Upper lobe of left lung (tissue), 6 donors: Measurements from ENCODE around the gene FAM169A. TPM values are rescaled to one million over a fixed set of nuclear protein-coding genes. Genes with fewer than 3 reads are reported as not detected.

Experiments
- ATAC-seq, 2 donors: fragments of 200-7000 bp; cut with Tn5 transposase; one replicate each; pipeline ENCODE4 v1.9.1; 2022; ENCODE audit warnings: mild to moderate bottlenecking in 2 of 2, moderate library complexity in 2 of 2; ENCODE audit not compliant: low FRiP score in 2 of 2
- DNase-seq, 2 donors: peaks; one replicate each; pipeline ENCODE4 v3.0.0-alpha.2; 2019 to 2020
- H3K27ac ChIP-seq, 4 donors: fragments of 200-600 bp; sonication (generic); one replicate each; pipeline ENCODE4 v1.5.1; 2016 to 2019
- H3K27me3 ChIP-seq, 4 donors: fragments of 200-600 bp; sonication (generic); one replicate each; pipeline ENCODE4 v1.5.1; 2017 to 2019
- H3K36me3 ChIP-seq, 4 donors: fragments of 200-600 bp; sonication (generic); one replicate each; pipeline ENCODE4 v1.5.1; 2016 to 2019
- H3K4me1 ChIP-seq, 4 donors: fragments of 200-600 bp; sonication (generic); one replicate each; pipeline ENCODE4 v1.5.1; 2018 to 2019
- H3K4me3 ChIP-seq, 4 donors: fragments of 200-600 bp; sonication (generic); one replicate each; pipeline ENCODE4 v1.5.1; 2017 to 2019; ENCODE audit warnings: mild to moderate bottlenecking in 2 of 4, moderate library complexity in 1 of 4
- H3K9me3 ChIP-seq, 4 donors: fragments of 200-600 bp; sonication (generic); one replicate each; pipeline ENCODE4 v1.5.1; 2018 to 2019
- EP300 ChIP-seq, 4 donors: sonication (generic); formaldehyde crosslinking; IDR thresholded peaks; one replicate each; pipeline ENCODE4 v1.5.1; 2017; ENCODE audit warnings: antibody characterized with exemption in 4 of 4, control low read depth in 2 of 4
- POLR2A ChIP-seq, 4 donors: fragments of 450-650 bp; IDR thresholded peaks; one replicate each; pipeline ENCODE4 v1.5.1; 2016 to 2017; ENCODE audit warnings: antibody characterized with exemption in 4 of 4, mild to moderate bottlenecking in 2 of 4
- POLR2AphosphoS5 ChIP-seq, 2 donors: sonication (generic); formaldehyde crosslinking; IDR thresholded peaks; one replicate each; pipeline ENCODE4 v1.5.1; 2017; ENCODE audit warnings: antibody characterized with exemption in 2 of 2
- WGBS, 2 donors: methylation state at CpG; one replicate each; pipeline ENCODE4 v1.1.5; 2017 to 2018; 5-methylcytosine and 5-hydroxymethylcytosine counted together
- total RNA-seq, 6 donors: library from RNA; depleted of rRNA in 4 of 6; stranded (reverse); fragments of >200 nt in 4 of 6; gene quantifications; one replicate each; pipeline versions ENCODE4 v1.1.0 to v1.2.1, GENCODE V29; 2016 to 2021
- TF ChIP-seq, protein P1 (sequence below), 6 experiments: fragments of 450-650 bp in 4 of 6; fragments of 200-600 bp in 2 of 6; sonication (generic) in 2 of 6; IDR thresholded peaks; one replicate each; pipeline ENCODE4 v1.5.1; 2016 to 2019; ENCODE audit warnings: antibody characterized with exemption in 6 of 6
- donor health status: DM: no; HTN: no; CAD: no; lungs with moderate emphysema.
- donor health status: DM: no; HTN: yes; CAD: no; lungs with severe emphysema.

The FAM169A gene
- total RNA-seq, 6 donors from 2014 or later: 0.11 to 1.4 (median 1.1) TPM

DNA sequence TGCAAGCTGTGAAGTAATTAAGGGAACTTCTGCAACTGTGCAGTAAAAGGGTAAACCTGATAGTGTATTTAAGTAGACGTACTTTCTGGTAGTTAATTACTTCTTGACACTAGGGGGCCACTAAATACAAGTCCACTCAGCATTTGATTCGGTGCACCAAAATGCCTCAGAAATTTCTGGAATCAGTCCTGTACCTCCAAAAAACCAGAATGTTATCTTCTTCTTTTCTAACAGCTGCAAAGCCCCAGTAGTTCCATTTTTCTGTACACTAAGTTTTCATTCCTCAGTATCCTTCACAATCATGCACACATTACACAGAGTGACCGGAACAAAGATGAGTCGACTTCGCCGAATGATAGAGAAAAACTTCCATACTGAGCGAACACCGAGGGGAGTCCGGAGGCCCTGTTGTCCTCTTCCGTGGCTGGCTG is 99.8 kb downstream of the FAM169A start:
- peak; percentile 83 to 88 for ATAC-seq
- H3K4me3 ChIP-seq: peak overlapping the region; percentile 73 to 99 (median 95)
- peak overlapping the region; percentile 80 to 88 (median 85) for H3K27ac ChIP-seq
- TF ChIP-seq, protein P1, sequence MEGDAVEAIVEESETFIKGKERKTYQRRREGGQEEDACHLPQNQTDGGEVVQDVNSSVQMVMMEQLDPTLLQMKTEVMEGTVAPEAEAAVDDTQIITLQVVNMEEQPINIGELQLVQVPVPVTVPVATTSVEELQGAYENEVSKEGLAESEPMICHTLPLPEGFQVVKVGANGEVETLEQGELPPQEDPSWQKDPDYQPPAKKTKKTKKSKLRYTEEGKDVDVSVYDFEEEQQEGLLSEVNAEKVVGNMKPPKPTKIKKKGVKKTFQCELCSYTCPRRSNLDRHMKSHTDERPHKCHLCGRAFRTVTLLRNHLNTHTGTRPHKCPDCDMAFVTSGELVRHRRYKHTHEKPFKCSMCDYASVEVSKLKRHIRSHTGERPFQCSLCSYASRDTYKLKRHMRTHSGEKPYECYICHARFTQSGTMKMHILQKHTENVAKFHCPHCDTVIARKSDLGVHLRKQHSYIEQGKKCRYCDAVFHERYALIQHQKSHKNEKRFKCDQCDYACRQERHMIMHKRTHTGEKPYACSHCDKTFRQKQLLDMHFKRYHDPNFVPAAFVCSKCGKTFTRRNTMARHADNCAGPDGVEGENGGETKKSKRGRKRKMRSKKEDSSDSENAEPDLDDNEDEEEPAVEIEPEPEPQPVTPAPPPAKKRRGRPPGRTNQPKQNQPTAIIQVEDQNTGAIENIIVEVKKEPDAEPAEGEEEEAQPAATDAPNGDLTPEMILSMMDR (IDR thresholded peaks at IDR 0.05): peak; percentile 19 to 58 (median 37)
- TF ChIP-seq POLR2A (IDR thresholded peaks at IDR 0.05) (no peak), EP300 (IDR thresholded peaks at IDR 0.05) (no peak), POLR2AphosphoS5 (IDR thresholded peaks at IDR 0.05) (no peak)
- DNase-seq: no peak
- H3K36me3 ChIP-seq: peaks cover 0 to 36% (median 22%) of the 10 kb centered on the region in 4 donors
- H3K9me3 ChIP-seq: no peaks in the 10 kb centered on the region
- 0 to 1% methylated on average over 10 of the region's 10 CpGs for WGBS, 2 donors
- H3K4me1 ChIP-seq: peaks cover 21 to 27% (median 25%) of the 10 kb centered on the region in 4 donors
- no peaks in the 10 kb centered on the region for H3K27me3 ChIP-seq

DNA sequence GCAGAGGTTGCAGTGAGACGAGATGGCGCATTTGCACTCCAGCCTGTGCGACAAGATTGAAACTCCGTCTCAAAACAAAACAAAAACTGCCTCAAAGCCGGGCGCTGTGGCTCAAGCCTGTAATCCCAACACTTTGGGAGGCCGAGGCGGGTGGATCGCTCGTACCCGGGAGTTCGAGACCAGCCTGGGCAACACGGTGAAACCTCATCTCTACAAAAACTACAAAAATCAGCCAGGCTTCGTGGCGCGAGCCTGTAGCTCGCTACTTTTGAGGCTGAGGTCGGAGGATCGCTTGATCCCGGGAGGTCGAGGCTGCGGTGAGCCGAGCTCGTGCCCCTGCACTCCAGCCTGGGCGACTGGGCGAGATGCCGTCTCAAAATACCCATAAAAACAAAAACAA is 100.3 kb downstream of the FAM169A start:
- no peaks in the 10 kb centered on the region for H3K9me3 ChIP-seq
- peaks cover 21 to 27% (median 25%) of the 10 kb centered on the region in 4 donors for H3K4me1 ChIP-seq
- peak overlapping the region in 1 of 4 donors; percentile 88 for H3K27ac ChIP-seq
- TF ChIP-seq POLR2AphosphoS5 (IDR thresholded peaks at IDR 0.05) (no peak), POLR2A (IDR thresholded peaks at IDR 0.05) (no peak), EP300 (IDR thresholded peaks at IDR 0.05) (no peak)
- whole genome bisulfite sequencing, 2 donors: 67 to 72% methylated on average over 27 of the region's 27 CpGs
- H3K36me3 ChIP-seq: peaks cover 0 to 31% (median 18%) of the 10 kb centered on the region in 4 donors
- H3K27me3 ChIP-seq: no peaks in the 10 kb centered on the region
- no peak for ATAC-seq
- peak in 1 of 2 donors; percentile 46 for DNase-seq
- peak overlapping the region; percentile 73 to 99 (median 95) for H3K4me3 ChIP-seq

GRCh38 chr5:74765201-74765600 is 101.0 kb downstream of the FAM169A start:
- WGBS, 2 donors: 74 to 79% methylated on average over 9 of the region's 9 CpGs
- ATAC-seq (no peak), DNase-seq (no peak)
- Histone ChIP-seq H3K36me3 (peaks cover 0 to 29% (median 15%) of the 10 kb centered on the region in 4 donors), H3K27me3 (no peaks in the 10 kb centered on the region), H3K4me1 (peaks cover 21 to 27% (median 25%) of the 10 kb centered on the region in 4 donors), H3K9me3 (no peaks in the 10 kb centered on the region), H3K4me3 (no peak overlapping the region), H3K27ac (no peak overlapping the region)
- TF ChIP-seq POLR2AphosphoS5 (IDR thresholded peaks at IDR 0.05) (no peak), POLR2A (IDR thresholded peaks at IDR 0.05) (no peak), EP300 (IDR thresholded peaks at IDR 0.05) (no peak)
- TF ChIP-seq, protein P1 (IDR thresholded peaks at IDR 0.05): no peak

- H3K9me3 ChIP-seq: no peaks in the 10 kb centered on the region
- DNase-seq (no peak), ATAC-seq (no peak)
- no peak for TF ChIP-seq EP300 (IDR thresholded peaks at IDR 0.05)
- no peak for TF ChIP-seq POLR2A (IDR thresholded peaks at IDR 0.05)
- TF ChIP-seq, protein P1 (IDR thresholded peaks at IDR 0.05): no peak
- TF ChIP-seq POLR2AphosphoS5 (IDR thresholded peaks at IDR 0.05): no peak
- no peak overlapping the region for H3K4me3 ChIP-seq
- no peaks in the 10 kb centered on the region for H3K27me3 ChIP-seq
- H3K4me1 ChIP-seq: peaks cover 21 to 27% (median 25%) of the 10 kb centered on the region in 4 donors
- H3K27ac ChIP-seq: no peak overlapping the region
- H3K36me3 ChIP-seq: peaks cover 3 to 33% (median 9%) of the 10 kb centered on the region in 4 donors
Measured at GRCh38 chr5:74763504-74763903, 102.7 kb downstream of the FAM169A start.

GRCh38 chr5:74762599-74762998 is 103.6 kb downstream of the FAM169A start:
- Histone ChIP-seq H3K4me1 (peaks cover 14 to 18% (median 16%) of the 10 kb centered on the region in 4 donors), H3K4me3 (no peak overlapping the region), H3K27me3 (no peaks in the 10 kb centered on the region), H3K36me3 (peaks cover 5 to 41% (median 14%) of the 10 kb centered on the region in 4 donors), H3K27ac (no peak overlapping the region), H3K9me3 (no peaks in the 10 kb centered on the region)
- DNase-seq: no peak
- WGBS, 2 donors: 97 to 98% methylated on average over 2 of the region's 2 CpGs
- no peak for ATAC-seq
- no peak for TF ChIP-seq POLR2A (IDR thresholded peaks at IDR 0.05)
- no peak for TF ChIP-seq POLR2AphosphoS5 (IDR thresholded peaks at IDR 0.05)
- TF ChIP-seq, protein P1 (IDR thresholded peaks at IDR 0.05): no peak
- TF ChIP-seq EP300 (IDR thresholded peaks at IDR 0.05): no peak
